ENCODE measurements around the gene B4GALT5.
A peak's percentile ranks its signal among the peaks of the same experiment; 100 is the strongest.
"Not testable (repeated sequence)": the region's sequence is repeated elsewhere in the genome, so short reads cannot be mapped to it uniquely, and the experiment has no call there.

The B4GALT5 gene

GRCh38 chr20:49684335-49684997 is 29.2 kb downstream of the B4GALT5 start:
- no peak for DNase-seq (ENCODE audit: extremely low spot score, insufficient read length, low read depth)
- no peak for FAIRE-seq

GRCh38 chr20:49682798-49683197 is 30.9 kb downstream of the B4GALT5 start:
- FAIRE-seq (no peak), DNase-seq (ENCODE audit: extremely low spot score, insufficient read length, low read depth) (no peak)

- FAIRE-seq, result no peak
- DNase-seq (ENCODE audit: extremely low spot score, insufficient read length, low read depth), result no peak
These were observed 31.4 kb downstream of the B4GALT5 start for GRCh38 chr20:49682278-49682677.

GRCh38 chr20:49681850-49682216 is 31.8 kb downstream of the B4GALT5 start:
- DNase-seq (ENCODE audit: extremely low spot score, insufficient read length, low read depth), result no peak
- no peak for FAIRE-seq

- DNase-seq (ENCODE audit: extremely low spot score, insufficient read length, low read depth) (no peak), FAIRE-seq (no peak)
These were observed 33.2 kb downstream of the B4GALT5 start for GRCh38 chr20:49680484-49680883.

- DNase-seq (ENCODE audit: extremely low spot score, insufficient read length, low read depth) (no peak), FAIRE-seq (no peak)
These were observed 34.0 kb downstream of the B4GALT5 start for GRCh38 chr20:49679634-49680033.

GRCh38 chr20:49677777-49678758 is 35.6 kb downstream of the B4GALT5 start:
- FAIRE-seq (no peak), DNase-seq (ENCODE audit: extremely low spot score, insufficient read length, low read depth) (no peak)

- FAIRE-seq (peak; percentile 76), DNase-seq (ENCODE audit: extremely low spot score, insufficient read length, low read depth) (no peak)
These were observed 36.9 kb downstream of the B4GALT5 start for GRCh38 chr20:49676581-49677291.

- FAIRE-seq, result peak; percentile 85
- DNase-seq (ENCODE audit: extremely low spot score, insufficient read length, low read depth), result no peak
These were observed 38.1 kb downstream of the B4GALT5 start for GRCh38 chr20:49675368-49676151.

- DNase-seq (ENCODE audit: extremely low spot score, insufficient read length, low read depth), result no peak
- FAIRE-seq, result no peak
These were observed 39.0 kb downstream of the B4GALT5 start for GRCh38 chr20:49674383-49675352.

- FAIRE-seq (peak; percentile 63), DNase-seq (ENCODE audit: extremely low spot score, insufficient read length, low read depth) (no peak)
These were observed 41.5 kb downstream of the B4GALT5 start for GRCh38 chr20:49672096-49672664.

GRCh38 chr20:49671433-49671832 is 42.2 kb downstream of the B4GALT5 start:
- DNase-seq (ENCODE audit: extremely low spot score, insufficient read length, low read depth), result no peak
- FAIRE-seq, result no peak

- no peak for DNase-seq (ENCODE audit: extremely low spot score, insufficient read length, low read depth)
- peak; percentile 79 for FAIRE-seq
These were observed 44.0 kb downstream of the B4GALT5 start for GRCh38 chr20:49669601-49670189.

- not testable (repeated sequence) for FAIRE-seq; DNase-seq (ENCODE audit: extremely low spot score, insufficient read length, low read depth)
These were observed 44.8 kb downstream of the B4GALT5 start for GRCh38 chr20:49668878-49669195.

GRCh38 chr20:49668181-49668877 is 45.3 kb downstream of the B4GALT5 start:
- peak; percentile 97 for FAIRE-seq
- DNase-seq (ENCODE audit: extremely low spot score, insufficient read length, low read depth), result peak; percentile 65

GRCh38 chr20:49666911-49667310 is 46.8 kb downstream of the B4GALT5 start:
- FAIRE-seq, result no peak
- DNase-seq (ENCODE audit: extremely low spot score, insufficient read length, low read depth), result no peak

GRCh38 chr20:49665796-49666195 is 47.9 kb downstream of the B4GALT5 start:
- FAIRE-seq (no peak), DNase-seq (ENCODE audit: extremely low spot score, insufficient read length, low read depth) (no peak)
